GM06990 (cell line): ENCODE data around the gene MEN1.

ENCODE experiments used
- DNase-seq: peaks from one replicate; pipeline ENCODE4 v3.0.0-alpha.2; 2011; ENCODE audit not compliant: insufficient read length; ENCODE audit errors: extremely low read depth
- H3K27me3 ChIP-seq: replicated peaks from 2 replicates; pipeline ENCODE4 v1.6.0; 2011; ENCODE audit warnings: low read length; ENCODE audit not compliant: control insufficient read depth, insufficient read depth
- H3K36me3 ChIP-seq: 2 replicates; pipeline ENCODE4 v1.5.1; 2011; ENCODE audit warnings: low read length; ENCODE audit not compliant: control insufficient read depth, insufficient read depth
- H3K4me3 ChIP-seq: replicated peaks from 2 replicates; pipeline ENCODE4 v1.5.1; 2011; ENCODE audit warnings: low read depth, mild to moderate bottlenecking, control low read depth, low read length
- TF ChIP-seq, protein P1 (sequence below): IDR thresholded peaks from 2 replicates; pipeline ENCODE4 v1.5.1; 2011; ENCODE audit warnings: low read length, control low read depth, mild to moderate bottlenecking, inconsistent platforms; ENCODE audit not compliant: insufficient read depth, poor library complexity, severe bottlenecking

MEN1 gene

DNA sequence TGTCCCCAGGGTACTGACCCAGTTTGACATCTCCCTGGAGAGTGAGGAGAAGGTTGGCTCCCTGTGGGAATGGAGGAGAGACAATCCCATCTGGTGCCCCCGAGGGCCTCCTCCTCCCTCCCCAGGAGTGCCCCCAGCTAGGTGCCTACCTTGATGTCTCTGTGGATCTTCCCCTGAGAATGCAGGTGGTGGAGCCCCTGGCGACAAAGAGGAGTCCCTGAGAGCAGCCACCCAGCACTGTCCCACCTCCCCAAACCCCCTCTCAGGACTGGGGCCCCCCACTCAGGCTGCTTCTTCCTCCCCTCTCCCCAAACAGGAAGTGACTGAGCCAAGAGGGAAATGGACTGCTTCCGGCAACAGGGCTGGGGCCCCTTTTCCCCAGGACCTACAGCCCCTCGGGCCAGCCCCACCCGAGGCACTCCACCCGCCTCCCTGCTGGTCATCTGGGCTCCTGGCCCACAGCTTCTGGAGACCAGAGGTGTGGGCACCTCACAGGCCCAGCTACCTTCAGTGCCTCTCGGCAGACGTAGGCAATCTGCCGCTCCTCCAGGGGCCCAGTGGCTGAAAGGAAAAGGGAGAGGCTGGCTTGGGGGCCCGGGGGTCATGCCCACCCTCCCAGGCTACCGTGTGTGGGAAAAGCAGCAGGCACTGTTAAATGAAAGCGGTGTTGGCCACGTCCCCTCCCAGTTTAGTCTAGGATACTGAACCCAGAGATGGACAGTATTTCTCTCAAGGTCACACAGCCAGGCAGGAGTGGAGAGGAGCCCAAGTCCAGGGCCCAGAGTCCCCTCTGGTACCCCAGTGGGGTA lies 8.6 kb downstream of the MEN1 start:
- DNase-seq = no peak
- peak overlapping the region; percentile 84 for H3K4me3 ChIP-seq
- H3K36me3 ChIP-seq = peaks cover 13% of the 10 kb centered on the region
- TF ChIP-seq, protein P1, sequence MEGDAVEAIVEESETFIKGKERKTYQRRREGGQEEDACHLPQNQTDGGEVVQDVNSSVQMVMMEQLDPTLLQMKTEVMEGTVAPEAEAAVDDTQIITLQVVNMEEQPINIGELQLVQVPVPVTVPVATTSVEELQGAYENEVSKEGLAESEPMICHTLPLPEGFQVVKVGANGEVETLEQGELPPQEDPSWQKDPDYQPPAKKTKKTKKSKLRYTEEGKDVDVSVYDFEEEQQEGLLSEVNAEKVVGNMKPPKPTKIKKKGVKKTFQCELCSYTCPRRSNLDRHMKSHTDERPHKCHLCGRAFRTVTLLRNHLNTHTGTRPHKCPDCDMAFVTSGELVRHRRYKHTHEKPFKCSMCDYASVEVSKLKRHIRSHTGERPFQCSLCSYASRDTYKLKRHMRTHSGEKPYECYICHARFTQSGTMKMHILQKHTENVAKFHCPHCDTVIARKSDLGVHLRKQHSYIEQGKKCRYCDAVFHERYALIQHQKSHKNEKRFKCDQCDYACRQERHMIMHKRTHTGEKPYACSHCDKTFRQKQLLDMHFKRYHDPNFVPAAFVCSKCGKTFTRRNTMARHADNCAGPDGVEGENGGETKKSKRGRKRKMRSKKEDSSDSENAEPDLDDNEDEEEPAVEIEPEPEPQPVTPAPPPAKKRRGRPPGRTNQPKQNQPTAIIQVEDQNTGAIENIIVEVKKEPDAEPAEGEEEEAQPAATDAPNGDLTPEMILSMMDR = no peak
- H3K27me3 ChIP-seq = no peaks in the 10 kb centered on the region

DNA sequence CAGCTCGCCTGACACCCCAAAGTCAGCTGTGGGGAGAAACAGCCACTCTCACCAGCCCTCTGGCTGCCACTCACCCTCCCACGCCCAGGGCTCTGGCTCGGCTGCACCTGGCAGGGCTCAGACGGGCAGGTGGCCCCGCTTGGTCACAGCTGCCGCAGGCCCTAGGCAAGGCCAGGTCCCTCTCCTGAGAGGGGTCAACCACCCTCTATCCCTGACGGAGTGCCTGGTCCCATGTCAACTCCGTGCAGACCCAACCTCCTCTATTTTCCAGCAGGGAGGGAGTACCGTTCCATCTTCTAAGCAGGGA lies 9.2 kb downstream of the MEN1 start:
- DNase-seq = peak; percentile 41
- Histone ChIP-seq H3K27me3 (no peaks in the 10 kb centered on the region), H3K36me3 (peaks cover 18% of the 10 kb centered on the region), H3K4me3 (peak overlapping the region; percentile 84)
- TF ChIP-seq, protein P1 = no peak

DNA sequence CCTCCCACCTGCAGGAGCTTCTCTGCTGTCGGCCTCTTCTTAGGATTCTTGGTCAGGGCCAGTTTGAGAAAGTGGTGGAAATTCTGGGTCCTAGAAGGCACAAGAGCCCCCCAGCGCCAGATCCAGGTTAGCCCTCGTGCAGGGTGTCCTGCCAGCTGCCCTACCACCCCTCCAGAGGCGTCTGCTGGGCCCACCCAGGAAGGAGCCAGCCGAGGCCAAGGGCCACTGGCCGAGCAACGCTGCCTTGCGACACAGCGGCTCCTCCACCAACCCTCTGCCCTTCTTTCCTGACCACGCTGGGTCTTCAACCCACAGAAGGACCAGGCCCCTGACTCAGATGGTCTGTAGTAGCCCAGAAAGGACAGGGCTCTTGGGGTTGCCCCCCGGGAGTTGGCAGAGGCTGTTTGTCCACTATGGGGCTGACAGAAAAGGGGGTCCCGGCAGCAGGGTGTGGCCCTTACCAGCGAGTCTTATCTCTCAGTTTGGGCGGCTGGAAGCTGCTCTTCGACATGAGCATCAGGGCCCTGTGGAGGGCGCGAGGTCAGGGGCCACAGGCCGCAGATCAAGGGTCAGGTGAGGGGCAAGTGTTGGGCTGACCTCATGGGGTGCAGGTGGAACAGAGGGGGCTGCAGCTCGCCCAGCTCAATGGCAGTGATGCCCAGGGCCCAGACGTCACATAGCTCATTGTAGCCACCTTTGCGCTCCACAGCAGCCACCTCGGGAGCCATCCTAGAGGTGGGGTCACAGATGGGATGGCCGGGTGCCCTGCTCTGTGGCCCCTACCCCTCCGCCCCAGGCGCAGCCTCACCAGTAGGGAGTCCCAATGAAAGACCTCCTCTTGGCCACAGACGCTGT lies 9.8 kb downstream of the MEN1 start:
- no peaks in the 10 kb centered on the region for H3K27me3 ChIP-seq
- H3K36me3 ChIP-seq = peaks cover 22% of the 10 kb centered on the region
- no peak for DNase-seq
- TF ChIP-seq, protein P1 = no peak
- no peak overlapping the region for H3K4me3 ChIP-seq

DNA sequence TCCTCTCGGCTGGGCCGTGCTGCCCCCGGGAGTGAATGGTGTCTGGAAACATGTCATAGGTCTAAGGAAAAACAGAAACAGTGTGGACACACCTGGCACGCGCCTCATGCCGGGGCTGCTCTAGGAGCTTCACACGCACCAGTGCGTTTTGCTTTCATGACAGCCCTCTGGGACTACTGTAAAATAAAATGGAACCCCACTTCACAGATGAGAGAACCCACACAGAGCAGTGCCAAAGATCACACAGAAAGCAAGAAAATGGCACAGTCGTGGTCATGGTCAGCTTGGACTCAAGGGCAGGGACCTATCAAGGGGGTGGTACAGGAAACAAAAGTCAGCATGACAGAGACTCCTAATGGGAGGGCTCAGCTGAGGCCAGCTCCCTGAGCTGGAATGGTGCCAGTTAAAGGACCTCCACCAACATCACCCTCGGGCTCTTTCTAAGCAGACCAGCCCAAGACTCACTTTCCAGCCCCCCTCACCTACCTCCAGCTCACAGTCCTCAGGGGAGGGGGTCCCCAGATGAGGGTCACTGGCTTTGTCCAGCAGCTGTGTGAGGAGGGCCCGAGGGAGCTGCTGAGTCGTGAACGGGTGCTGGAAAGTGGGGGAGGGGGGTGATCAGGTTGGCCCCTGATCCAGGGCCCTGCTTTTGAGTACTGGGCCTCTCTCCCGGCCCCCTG lies 10.6 kb downstream of the MEN1 start:
- TF ChIP-seq, protein P1 = no peak
- Histone ChIP-seq H3K4me3 (no peak overlapping the region), H3K27me3 (no peaks in the 10 kb centered on the region), H3K36me3 (peaks cover 22% of the 10 kb centered on the region)
- peak; percentile 46 for DNase-seq

DNA sequence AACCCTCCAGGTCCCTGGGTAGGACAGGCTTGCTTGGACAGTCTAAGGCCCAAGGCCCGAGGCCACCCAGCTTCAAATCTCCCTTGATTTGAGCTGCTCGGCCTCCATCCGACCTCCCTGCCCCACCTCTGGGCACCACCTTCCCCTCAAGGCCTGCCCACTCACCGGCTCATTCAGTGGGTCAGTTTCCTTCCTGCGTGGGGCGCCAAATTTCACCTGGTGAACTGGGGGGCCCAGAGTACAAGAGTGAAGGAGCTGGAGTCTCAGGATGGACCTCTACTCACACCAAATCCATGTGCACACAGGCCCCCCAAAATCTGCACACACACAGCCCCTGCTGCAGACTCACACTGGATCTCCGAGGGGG lies 11.1 kb downstream of the MEN1 start:
- TF ChIP-seq, protein P1 = peak; percentile 11
- Histone ChIP-seq H3K4me3 (no peak overlapping the region), H3K36me3 (peaks cover 22% of the 10 kb centered on the region), H3K27me3 (no peaks in the 10 kb centered on the region)
- DNase-seq = no peak
